K562 (cell line): ENCODE results near the gene TPCN1.

Source experiments
- CBFB ChIP-seq: sonication (generic); formaldehyde crosslinking; IDR thresholded peaks from 2 replicates; pipeline ENCODE4 v1.4.0; 2020; ENCODE audit warnings: mild to moderate bottlenecking, missing genetic modification reagents
- CREB5 ChIP-seq: fragments of 250-450 bp; sonication (Bioruptor Pico); IDR thresholded peaks from 2 replicates; pipeline ENCODE4 v1.5.0; 2020; ENCODE audit warnings: mild to moderate bottlenecking
- ETV6 ChIP-seq, 3 experiments: fragments of 150-350 bp in 1 of 3; sonication (generic) in 1 of 3; formaldehyde crosslinking in 1 of 3; IDR thresholded peaks; 2 replicates each; pipeline versions ENCODE4 v1.6.1 to v1.8.0; 2014 to 2022; ENCODE audit warnings: borderline replicate concordance in 2 of 3, low read depth in 2 of 3, antibody characterized with exemption in 1 of 3, low read length in 1 of 3, mild to moderate bottlenecking in 1 of 3, missing genetic modification reagents in 1 of 3
- EZH2 ChIP-seq: IDR thresholded peaks from 2 replicates; pipeline ENCODE4 v1.6.1; 2012; ENCODE audit warnings: low read depth, mild to moderate bottlenecking, inconsistent platforms, low read length, borderline replicate concordance
- FOXP1 ChIP-seq: sonication (generic); formaldehyde crosslinking; IDR thresholded peaks from 2 replicates; pipeline ENCODE4 v1.8.0; 2022; ENCODE audit warnings: mild to moderate bottlenecking, missing genetic modification reagents
- RBM39 ChIP-seq: fragments of 200-400 bp; formaldehyde crosslinking; optimal IDR thresholded peaks from 2 replicates; pipeline ENCODE3; 2018; ENCODE audit warnings: low read depth, low read length
- TARDBP ChIP-seq: fragments of 450-650 bp; IDR thresholded peaks from 2 replicates; pipeline ENCODE4 v1.6.1; 2016
- ZBTB17 ChIP-seq: fragments of 450-650 bp; formaldehyde crosslinking; IDR thresholded peaks from 2 replicates; pipeline ENCODE4 v1.4.0; 2020; ENCODE audit warnings: mild to moderate bottlenecking
- ZNF561 ChIP-seq: fragments of 450-650 bp; formaldehyde crosslinking; conservative IDR thresholded peaks from 2 replicates; pipeline ENCODE4 v1.4.0; 2020; ENCODE audit warnings: mild to moderate bottlenecking, moderate library complexity
- ZNF740 ChIP-seq, 3 experiments: fragments of 200-800 bp in 1 of 3; sonication (Bioruptor generic) in 1 of 3; sonication (generic) in 1 of 3; formaldehyde crosslinking in 1 of 3; IDR thresholded peaks; 2 replicates each; pipeline versions ENCODE4 v1.6.1 to v1.8.0; 2016 to 2022; ENCODE audit warnings: mild to moderate bottlenecking in 2 of 3, missing compliant biosample characterization in 2 of 3, missing genetic modification characterization in 2 of 3, missing genetic modification reagents in 1 of 3
- ZZZ3 ChIP-seq: fragments of 450-650 bp; IDR thresholded peaks from 2 replicates; pipeline ENCODE4 v1.6.1; 2016; ENCODE audit warnings: antibody characterized with exemption, mild to moderate bottlenecking, moderate library complexity
- TF ChIP-seq, protein P1 (sequence below), 3 experiments: IDR thresholded peaks in 2 of 3; conservative IDR thresholded peaks in 1 of 3; 2 replicates each; pipeline ENCODE4 v1.5.1; 2011 to 2012; ENCODE audit warnings: low read length in 3 of 3, mild to moderate bottlenecking in 3 of 3, control low read depth in 2 of 3, improper control_type of control experiment in 1 of 3, inconsistent platforms in 1 of 3, low read depth in 1 of 3, mixed read lengths in 1 of 3, moderate library complexity in 1 of 3; ENCODE audit not compliant: insufficient read depth in 2 of 3
- TF ChIP-seq, protein P2 (sequence below), 3 experiments: fragments of 200-800 bp in 1 of 3; fragments of 250-450 bp in 1 of 3; fragments of 450-650 bp in 1 of 3; sonication (Bioruptor Pico) in 1 of 3; sonication (Bioruptor generic) in 1 of 3; formaldehyde crosslinking in 1 of 3; IDR thresholded peaks; 2 replicates each; pipeline versions ENCODE4 v1.6.1 to v1.8.0; 2016 to 2022; ENCODE audit warnings: mild to moderate bottlenecking in 2 of 3, missing genetic modification characterization in 2 of 3, missing compliant biosample characterization in 1 of 3, moderate library complexity in 1 of 3
- TF ChIP-seq, protein P3 (sequence below): fragments of 250-450 bp; sonication (Bioruptor Pico); IDR thresholded peaks from 2 replicates; pipeline ENCODE4 v1.4.0; 2020

- TF ChIP-seq, protein P1, sequence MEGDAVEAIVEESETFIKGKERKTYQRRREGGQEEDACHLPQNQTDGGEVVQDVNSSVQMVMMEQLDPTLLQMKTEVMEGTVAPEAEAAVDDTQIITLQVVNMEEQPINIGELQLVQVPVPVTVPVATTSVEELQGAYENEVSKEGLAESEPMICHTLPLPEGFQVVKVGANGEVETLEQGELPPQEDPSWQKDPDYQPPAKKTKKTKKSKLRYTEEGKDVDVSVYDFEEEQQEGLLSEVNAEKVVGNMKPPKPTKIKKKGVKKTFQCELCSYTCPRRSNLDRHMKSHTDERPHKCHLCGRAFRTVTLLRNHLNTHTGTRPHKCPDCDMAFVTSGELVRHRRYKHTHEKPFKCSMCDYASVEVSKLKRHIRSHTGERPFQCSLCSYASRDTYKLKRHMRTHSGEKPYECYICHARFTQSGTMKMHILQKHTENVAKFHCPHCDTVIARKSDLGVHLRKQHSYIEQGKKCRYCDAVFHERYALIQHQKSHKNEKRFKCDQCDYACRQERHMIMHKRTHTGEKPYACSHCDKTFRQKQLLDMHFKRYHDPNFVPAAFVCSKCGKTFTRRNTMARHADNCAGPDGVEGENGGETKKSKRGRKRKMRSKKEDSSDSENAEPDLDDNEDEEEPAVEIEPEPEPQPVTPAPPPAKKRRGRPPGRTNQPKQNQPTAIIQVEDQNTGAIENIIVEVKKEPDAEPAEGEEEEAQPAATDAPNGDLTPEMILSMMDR (IDR thresholded peaks at IDR 0.05 in 2 of 3, conservative IDR thresholded peaks at IDR 0.05 in 1 of 3; ENCODE audit: insufficient read depth in 2 of 3, low read depth in 1 of 3, low read length in 3 of 3), result no peak
- TF ChIP-seq ZZZ3 (no peak), ETV6 (IDR thresholded peaks at IDR 0.05; ENCODE audit: borderline replicate concordance in 1 of 2, low read depth in 2 of 2, low read length in 1 of 2) (no peak), ETV6 (CRISPR knock-in tag; IDR thresholded peaks at IDR 0.05; ENCODE audit: borderline replicate concordance) (no peak), CREB5 (CRISPR knock-in tag) (no peak), CBFB (CRISPR knock-in tag) (no peak), FOXP1 (no peak), ZNF561 (CRISPR knock-in tag) (no peak), ZNF740 (CRISPR knock-in tag; IDR thresholded peaks at IDR 0.05) (no peak), ZNF740 (tag; IDR thresholded peaks at IDR 0.05) (no peak), ZBTB17 (CRISPR knock-in tag) (no peak), TARDBP (no peak), RBM39 (no peak), EZH2 (no peak)
- TF ChIP-seq, protein P2, sequence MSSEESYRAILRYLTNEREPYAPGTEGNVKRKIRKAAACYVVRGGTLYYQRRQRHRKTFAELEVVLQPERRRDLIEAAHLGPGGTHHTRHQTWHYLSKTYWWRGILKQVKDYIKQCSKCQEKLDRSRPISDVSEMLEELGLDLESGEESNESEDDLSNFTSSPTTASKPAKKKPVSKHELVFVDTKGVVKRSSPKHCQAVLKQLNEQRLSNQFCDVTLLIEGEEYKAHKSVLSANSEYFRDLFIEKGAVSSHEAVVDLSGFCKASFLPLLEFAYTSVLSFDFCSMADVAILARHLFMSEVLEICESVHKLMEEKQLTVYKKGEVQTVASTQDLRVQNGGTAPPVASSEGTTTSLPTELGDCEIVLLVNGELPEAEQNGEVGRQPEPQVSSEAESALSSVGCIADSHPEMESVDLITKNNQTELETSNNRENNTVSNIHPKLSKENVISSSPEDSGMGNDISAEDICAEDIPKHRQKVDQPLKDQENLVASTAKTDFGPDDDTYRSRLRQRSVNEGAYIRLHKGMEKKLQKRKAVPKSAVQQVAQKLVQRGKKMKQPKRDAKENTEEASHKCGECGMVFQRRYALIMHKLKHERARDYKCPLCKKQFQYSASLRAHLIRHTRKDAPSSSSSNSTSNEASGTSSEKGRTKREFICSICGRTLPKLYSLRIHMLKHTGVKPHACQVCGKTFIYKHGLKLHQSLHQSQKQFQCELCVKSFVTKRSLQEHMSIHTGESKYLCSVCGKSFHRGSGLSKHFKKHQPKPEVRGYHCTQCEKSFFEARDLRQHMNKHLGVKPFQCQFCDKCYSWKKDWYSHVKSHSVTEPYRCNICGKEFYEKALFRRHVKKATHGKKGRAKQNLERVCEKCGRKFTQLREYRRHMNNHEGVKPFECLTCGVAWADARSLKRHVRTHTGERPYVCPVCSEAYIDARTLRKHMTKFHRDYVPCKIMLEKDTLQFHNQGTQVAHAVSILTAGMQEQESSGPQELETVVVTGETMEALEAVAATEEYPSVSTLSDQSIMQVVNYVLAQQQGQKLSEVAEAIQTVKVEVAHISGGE (CRISPR knock-in tag; IDR thresholded peaks at IDR 0.05), result no peak
- TF ChIP-seq, protein P3, sequence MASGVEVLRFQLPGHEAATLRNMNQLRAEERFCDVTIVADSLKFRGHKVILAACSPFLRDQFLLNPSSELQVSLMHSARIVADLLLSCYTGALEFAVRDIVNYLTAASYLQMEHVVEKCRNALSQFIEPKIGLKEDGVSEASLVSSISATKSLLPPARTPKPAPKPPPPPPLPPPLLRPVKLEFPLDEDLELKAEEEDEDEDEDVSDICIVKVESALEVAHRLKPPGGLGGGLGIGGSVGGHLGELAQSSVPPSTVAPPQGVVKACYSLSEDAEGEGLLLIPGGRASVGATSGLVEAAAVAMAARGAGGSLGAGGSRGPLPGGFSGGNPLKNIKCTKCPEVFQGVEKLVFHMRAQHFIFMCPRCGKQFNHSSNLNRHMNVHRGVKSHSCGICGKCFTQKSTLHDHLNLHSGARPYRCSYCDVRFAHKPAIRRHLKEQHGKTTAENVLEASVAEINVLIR (CRISPR knock-in tag), result no peak
Observed at GRCh38 chr12:113292547-113292946, 71.3 kb downstream of the TPCN1 start.
